A673 (cell line): Measurements from ENCODE around the gene SBDS. TPM values are rescaled to one million over a fixed set of nuclear protein-coding genes. Genes with fewer than 3 reads are reported as not detected.
"Not testable (repeated sequence)": the region's sequence is repeated elsewhere in the genome, so short reads cannot be mapped to it uniquely, and the experiment has no call there.

Experiments used
- Bru-seq: library from RNA; stranded (reverse); fragments of 400-500 nt; gene quantifications from one replicate; lab custom pipeline; 2021; lab: Mats Ljungman, UMichigan
- BruChase-seq, 2 experiments: library from RNA; stranded (reverse); fragments of 400-500 nt; gene quantifications; one replicate each; lab custom pipeline; 2021; lab: Mats Ljungman, UMichigan
- BruUV-seq: library from RNA; stranded (reverse); fragments of 400-500 nt; replicated peaks from 2 replicates; lab custom pipeline; 2021; lab: Mats Ljungman, UMichigan
- CTCF ChIA-PET: fragments of 300-600 bp; sonication (Branson Sonifier 250); formaldehyde crosslinking; loops from one replicate; lab custom pipeline; 2022; ENCODE audit warnings: antibody characterized with exemption; lab: Charles Lee
- POLR2A ChIA-PET: fragments of 300-600 bp; sonication (Branson Sonifier 250); formaldehyde crosslinking; loops from one replicate; lab custom pipeline; 2022; ENCODE audit warnings: antibody characterized with exemption; ENCODE audit not compliant: low non-redundant PET; lab: Charles Lee
- DNase-seq: peaks from one replicate; pipeline ENCODE4 v3.0.0-alpha.2; 2015; ENCODE audit warnings: low spot score
- H3K27ac ChIP-seq: fragments of 200-600 bp; sonication (generic); 2 replicates; pipeline ENCODE4 v1.5.1; 2016; ENCODE audit warnings: mixed run types, low read depth, mild to moderate bottlenecking, mixed read lengths, antibody characterized with exemption, low read length; ENCODE audit not compliant: poor library complexity, severe bottlenecking
- H3K27me3 ChIP-seq: fragments of 200-600 bp; sonication (generic); replicated peaks from 2 replicates; pipeline ENCODE4 v1.6.1; 2017; ENCODE audit warnings: mixed run types, low read depth, mild to moderate bottlenecking, mixed read lengths, antibody characterized with exemption, low read length; ENCODE audit not compliant: insufficient read depth, poor library complexity
- H3K36me3 ChIP-seq: fragments of 200-600 bp; sonication (generic); 2 replicates; pipeline ENCODE4 v1.6.1; 2016; ENCODE audit warnings: mixed run types, mild to moderate bottlenecking, mixed read lengths, antibody characterized with exemption, low read length; ENCODE audit not compliant: insufficient read depth, poor library complexity, severe bottlenecking
- H3K4me1 ChIP-seq: fragments of 200-600 bp; sonication (generic); 2 replicates; pipeline ENCODE4 v1.6.1; 2017; ENCODE audit warnings: mixed run types, mild to moderate bottlenecking, mixed read lengths, antibody characterized with exemption, low read length; ENCODE audit not compliant: insufficient read depth, poor library complexity, severe bottlenecking
- H3K4me3 ChIP-seq: fragments of 200-600 bp; sonication (generic); 2 replicates; pipeline ENCODE4 v1.5.1; 2016; ENCODE audit warnings: low read depth, mixed run types, mild to moderate bottlenecking, mixed read lengths, low read length; ENCODE audit not compliant: poor library complexity, severe bottlenecking
- H3K9me3 ChIP-seq: fragments of 200-600 bp; sonication (generic); 2 replicates; pipeline ENCODE4 v1.6.1; 2016; ENCODE audit warnings: mixed run types, low read depth, mild to moderate bottlenecking, mixed read lengths, antibody characterized with exemption, low read length; ENCODE audit not compliant: poor library complexity, severe bottlenecking
- intact Hi-C: fragments of 100-400 bp; cut with micrococcal nuclease; formaldehyde crosslinking; loops from one replicate; pipeline ENCODE4 v1.10.0; 2022; ENCODE audit not compliant: unreplicated experiment
- long read RNA-seq: library from polyadenylated mRNA; stranded (forward); transcript quantifications from one replicate; pipeline ENCODE4 v2.0.0, GENCODE V29; 2022
- total RNA-seq: library from RNA; stranded (reverse); gene quantifications from 2 replicates; pipeline ENCODE4 v1.2.3, GENCODE V29; 2021
- TF ChIP-seq, protein P1 (sequence below): fragments of 300-800, 200-600 bp; sonication (generic); conservative IDR thresholded peaks from 2 replicates; pipeline ENCODE4 v1.5.1; 2017; ENCODE audit warnings: low read depth, mild to moderate bottlenecking, antibody characterized with exemption, low read length, moderate library complexity, mixed read lengths

The SBDS gene
- total RNA-seq, result 56.1 and 63.4 TPM in 2 replicates
- percentile 74 among the genes with signal in this experiment for Bru-seq, nascent RNA
- percentile 77 among the genes with signal in this experiment for BruChase-seq, experiment 1, labeled RNA remaining after a 2-hour chase
- percentile 93 among the genes with signal in this experiment for BruChase-seq, experiment 2, labeled RNA remaining after a 6-hour chase
- long read RNA-seq, transcript SBDS-201 (5 exons, 1,631 nt), result major isoform, 125 of 139 reads
- long read RNA-seq, partial matches to known transcripts, result 2 of 139 reads
- long read RNA-seq, other reads (novel, unspliced or antisense), result 12 of 139 reads

GRCh38 chr7:66995050-66995776, at the start of gene SBDS:
Gene SBDS, minus strand, starts transcription at chr7:66995586. Its CDS starts 169 bp downstream, at chr7:66995417.
- H3K9me3 ChIP-seq, H3K27me3 ChIP-seq, H3K4me1 ChIP-seq, BruUV-seq: not testable (repeated sequence)
- POLR2A ChIA-PET, result interaction anchor here (0.5 to 0.6 kb wide), 3 partner anchors 26 to 965 kb away, joined by 3 to 9 read pairs (median 7); no protein-coding TSS in a partner anchor
- peak within 1 kb of the TSS; percentile 75 for H3K27ac ChIP-seq
- peaks cover 21% of the 10 kb centered on the region for H3K36me3 ChIP-seq
- peak within 1 kb of the TSS; percentile 86 for H3K4me3 ChIP-seq
- peak; percentile 99 for DNase-seq
- CTCF ChIA-PET, result interaction anchor here (0.5 to 0.6 kb wide), 3 partner anchors 115 to 307 kb away, joined by 3 to 7 read pairs (median 4); no protein-coding TSS in a partner anchor
- intact Hi-C loops, result loop anchor here (5.0 to 10.0 kb wide), 2 partner anchors 150 to 963 kb away; no protein-coding TSS in a partner anchor

- POLR2A ChIA-PET, BruUV-seq, H3K4me1 ChIP-seq, DNase-seq, H3K4me3 ChIP-seq, CTCF ChIA-PET, H3K36me3 ChIP-seq, H3K27ac ChIP-seq, intact Hi-C loops, H3K9me3 ChIP-seq, H3K27me3 ChIP-seq: not testable (repeated sequence)
Observed at GRCh38 chr7:67043559-67043930, 48.2 kb upstream of the SBDS start.

GRCh38 chr7:67042781-67043558, 47.6 kb upstream of the SBDS start:
- POLR2A ChIA-PET, H3K27ac ChIP-seq, H3K4me1 ChIP-seq, H3K36me3 ChIP-seq, BruUV-seq, H3K4me3 ChIP-seq, intact Hi-C loops, H3K27me3 ChIP-seq, H3K9me3 ChIP-seq, CTCF ChIA-PET: not testable (repeated sequence)
- DNase-seq, result peak; percentile 35

DNA sequence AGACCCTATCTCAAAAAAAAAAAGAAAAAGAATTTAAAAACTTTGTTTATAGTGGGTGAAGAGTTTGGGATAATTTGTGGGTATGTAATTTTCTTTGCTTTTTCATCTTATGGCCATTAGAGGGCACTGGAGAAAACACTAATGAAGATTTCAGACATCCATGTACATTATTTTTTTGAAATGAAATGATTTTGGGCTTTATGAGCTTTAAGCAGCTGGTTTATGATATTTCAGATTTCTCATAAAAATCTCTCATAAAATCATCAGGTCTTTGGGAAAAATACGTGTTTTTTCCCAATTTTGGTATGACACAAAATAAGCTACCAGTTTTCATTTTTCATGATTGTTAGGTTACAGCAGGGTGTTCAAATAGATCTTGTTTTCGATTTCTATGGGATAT, 45.4 kb upstream of the SBDS start:
- CTCF ChIA-PET, result interaction anchor here (0.7 kb wide), 1 partner anchor 270 kb away, joined by 3 read pairs; no protein-coding TSS in a partner anchor
- H3K4me3 ChIP-seq, H3K27ac ChIP-seq, DNase-seq, H3K36me3 ChIP-seq, H3K27me3 ChIP-seq, H3K4me1 ChIP-seq, H3K9me3 ChIP-seq, BruUV-seq, POLR2A ChIA-PET, intact Hi-C loops: not testable (repeated sequence)
- TF ChIP-seq, protein P1, sequence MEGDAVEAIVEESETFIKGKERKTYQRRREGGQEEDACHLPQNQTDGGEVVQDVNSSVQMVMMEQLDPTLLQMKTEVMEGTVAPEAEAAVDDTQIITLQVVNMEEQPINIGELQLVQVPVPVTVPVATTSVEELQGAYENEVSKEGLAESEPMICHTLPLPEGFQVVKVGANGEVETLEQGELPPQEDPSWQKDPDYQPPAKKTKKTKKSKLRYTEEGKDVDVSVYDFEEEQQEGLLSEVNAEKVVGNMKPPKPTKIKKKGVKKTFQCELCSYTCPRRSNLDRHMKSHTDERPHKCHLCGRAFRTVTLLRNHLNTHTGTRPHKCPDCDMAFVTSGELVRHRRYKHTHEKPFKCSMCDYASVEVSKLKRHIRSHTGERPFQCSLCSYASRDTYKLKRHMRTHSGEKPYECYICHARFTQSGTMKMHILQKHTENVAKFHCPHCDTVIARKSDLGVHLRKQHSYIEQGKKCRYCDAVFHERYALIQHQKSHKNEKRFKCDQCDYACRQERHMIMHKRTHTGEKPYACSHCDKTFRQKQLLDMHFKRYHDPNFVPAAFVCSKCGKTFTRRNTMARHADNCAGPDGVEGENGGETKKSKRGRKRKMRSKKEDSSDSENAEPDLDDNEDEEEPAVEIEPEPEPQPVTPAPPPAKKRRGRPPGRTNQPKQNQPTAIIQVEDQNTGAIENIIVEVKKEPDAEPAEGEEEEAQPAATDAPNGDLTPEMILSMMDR, result peak; percentile 57

DNA sequence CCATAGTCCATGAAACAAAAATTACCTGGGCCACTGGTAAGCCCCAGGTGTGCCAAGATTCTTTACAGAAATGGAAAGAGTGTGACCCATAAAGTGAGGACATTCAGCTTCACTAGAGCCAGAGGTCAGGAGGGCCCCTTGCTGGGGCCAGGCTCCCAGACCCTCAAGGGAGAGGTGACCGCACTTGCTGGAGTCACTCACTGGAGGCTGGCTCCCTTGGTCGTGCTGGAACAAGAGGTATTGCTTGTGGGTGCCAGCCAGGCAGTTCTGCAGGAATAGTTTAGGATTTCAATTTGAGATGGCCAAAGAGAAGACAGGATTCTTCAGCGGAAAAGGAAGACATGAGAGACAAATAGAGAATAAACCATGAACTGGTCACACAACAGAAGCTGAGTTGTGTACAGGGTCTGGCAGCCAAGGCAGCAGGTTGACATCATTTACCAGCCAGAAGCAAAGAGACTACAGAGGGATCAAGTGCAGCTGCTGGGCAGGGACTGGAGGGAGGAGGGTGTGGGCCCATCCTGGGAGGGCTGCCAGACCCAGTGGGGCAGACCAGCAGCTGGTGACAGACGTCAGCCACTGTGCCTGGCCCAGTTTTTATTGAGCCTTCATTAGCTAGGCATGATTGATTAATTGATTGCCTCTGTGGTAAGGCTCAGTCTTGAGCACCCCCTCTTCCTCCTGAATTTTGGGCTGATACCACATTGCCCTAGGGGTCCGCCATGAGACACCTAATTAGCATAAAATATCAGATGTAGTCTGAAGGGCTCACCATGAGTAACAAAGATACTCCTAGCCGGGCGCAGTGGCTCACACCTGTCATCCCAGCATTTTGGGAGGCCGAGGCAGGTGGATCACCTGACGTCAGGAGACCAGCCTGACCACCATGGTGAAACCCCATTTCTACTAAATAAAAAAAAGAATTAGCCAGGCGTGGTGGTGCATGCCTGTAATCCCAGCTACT, 41.3 kb upstream of the SBDS start:
- H3K9me3 ChIP-seq, intact Hi-C loops, POLR2A ChIA-PET, DNase-seq, BruUV-seq, H3K4me1 ChIP-seq, H3K27ac ChIP-seq, H3K36me3 ChIP-seq, H3K27me3 ChIP-seq, CTCF ChIA-PET, H3K4me3 ChIP-seq: not testable (repeated sequence)
